ENCODE measurements around the gene TMEM86B. TPM values are rescaled to one million over a fixed set of nuclear protein-coding genes. Genes with fewer than 3 reads are reported as not detected.
A peak's percentile ranks its signal among the peaks of the same experiment; 100 is the strongest.

Gene TMEM86B
- total RNA-seq, 1 donor from 2014 or later, result 1.4 TPM

- no peak overlapping the region for H3K27ac ChIP-seq
- Mint-ChIP-seq H3K36me3 (no peaks in the 10 kb centered on the region), H3K27me3 (ENCODE audit: insufficient read depth, low read depth) (no peaks in the 10 kb centered on the region), H3K27ac (peak overlapping the region; percentile 42), H3K4me1 (peaks cover 38% of the 10 kb centered on the region), H3K9me3 (no peaks in the 10 kb centered on the region), H3K4me3 (peak overlapping the region; percentile 57)
- H3K9ac ChIP-seq, result no peak overlapping the region
- H3K9me3 ChIP-seq (ENCODE audit: low read depth), result no peaks in the 10 kb centered on the region
- no peak overlapping the region for H3K4me2 ChIP-seq
- TF ChIP-seq EZH2 (IDR thresholded peaks at IDR 0.05), result no peak
- TF ChIP-seq CTCF (IDR thresholded peaks at IDR 0.05), result no peak
- no peak for TF ChIP-seq EZH2phosphoT487 (IDR thresholded peaks at IDR 0.05)
- H3K4me3 ChIP-seq, result no peak overlapping the region
- no peak for DNase-seq (ENCODE audit: low spot score)
- H3K4me1 ChIP-seq, result peaks cover 12% of the 10 kb centered on the region
- no peak overlapping the region for H2AFZ ChIP-seq (replicated peaks)
- peaks cover 92% of the 10 kb centered on the region for H4K20me1 ChIP-seq (ENCODE audit: low read depth)
- peaks cover 97% of the 10 kb centered on the region for H3K79me2 ChIP-seq (ENCODE audit: low read depth)
- H3F3A ChIP-seq (ENCODE audit: low read depth), result peaks cover 2% of the 10 kb centered on the region
- H3K36me3 ChIP-seq, result no peaks in the 10 kb centered on the region
- H3K27me3 ChIP-seq, result no peaks in the 10 kb centered on the region
Observed at GRCh38 chr19:55253842-55254624, 25.5 kb upstream of the TMEM86B start.

GRCh38 chr19:55252760-55253663, 24.4 kb upstream of the TMEM86B start:
- Histone ChIP-seq H2AFZ (replicated peaks) (no peak overlapping the region), H3K27me3 (no peaks in the 10 kb centered on the region), H3K9ac (peak overlapping the region; percentile 10), H3K4me2 (no peak overlapping the region), H3K27ac (no peak overlapping the region), H3K9me3 (ENCODE audit: low read depth) (no peaks in the 10 kb centered on the region), H3K4me3 (no peak overlapping the region), H4K20me1 (ENCODE audit: low read depth) (peaks cover 100% of the 10 kb centered on the region), H3K79me2 (ENCODE audit: low read depth) (peaks cover 97% of the 10 kb centered on the region), H3K36me3 (no peaks in the 10 kb centered on the region), H3K4me1 (peaks cover 12% of the 10 kb centered on the region), H3F3A (ENCODE audit: low read depth) (no peaks in the 10 kb centered on the region)
- Mint-ChIP-seq H3K27me3 (ENCODE audit: insufficient read depth, low read depth) (peaks cover 2% of the 10 kb centered on the region), H3K27ac (peak overlapping the region; percentile 42), H3K9me3 (no peaks in the 10 kb centered on the region), H3K4me3 (peak overlapping the region; percentile 41), H3K36me3 (no peaks in the 10 kb centered on the region), H3K4me1 (peaks cover 44% of the 10 kb centered on the region)
- no peak for DNase-seq (ENCODE audit: low spot score)
- no peak for TF ChIP-seq EZH2phosphoT487 (IDR thresholded peaks at IDR 0.05)

GRCh38 chr19:55251341-55252081, 22.9 kb upstream of the TMEM86B start:
- no peak overlapping the region for H3K4me3 Mint-ChIP-seq
- peaks cover 1% of the 10 kb centered on the region for H3K4me1 ChIP-seq
- H3K9me3 Mint-ChIP-seq, result no peaks in the 10 kb centered on the region
- no peak overlapping the region for H3K27ac ChIP-seq
- no peaks in the 10 kb centered on the region for H3F3A ChIP-seq (ENCODE audit: low read depth)
- no peak overlapping the region for H3K4me3 ChIP-seq
- H3K9ac ChIP-seq, result peak overlapping the region; percentile 43
- no peaks in the 10 kb centered on the region for H3K36me3 ChIP-seq
- peaks cover 31% of the 10 kb centered on the region for H3K4me1 Mint-ChIP-seq
- no peak overlapping the region for H2AFZ ChIP-seq (replicated peaks)
- H4K20me1 ChIP-seq (ENCODE audit: low read depth), result peaks cover 96% of the 10 kb centered on the region
- TF ChIP-seq CTCF (IDR thresholded peaks at IDR 0.05) (no peak), EZH2 (IDR thresholded peaks at IDR 0.05) (no peak), EZH2phosphoT487 (IDR thresholded peaks at IDR 0.05) (no peak)
- H3K79me2 ChIP-seq (ENCODE audit: low read depth), result peaks cover 90% of the 10 kb centered on the region
- no peaks in the 10 kb centered on the region for H3K9me3 ChIP-seq (ENCODE audit: low read depth)
- H3K4me2 ChIP-seq, result no peak overlapping the region
- no peak for DNase-seq (ENCODE audit: low spot score)
- H3K27me3 Mint-ChIP-seq (ENCODE audit: insufficient read depth, low read depth), result peaks cover 2% of the 10 kb centered on the region
- no peak overlapping the region for H3K27ac Mint-ChIP-seq
- H3K36me3 Mint-ChIP-seq, result no peaks in the 10 kb centered on the region
- H3K27me3 ChIP-seq, result no peaks in the 10 kb centered on the region
